GM12872 (cell line): ENCODE results near the gene RABGAP1L.

Source experiments
- CTCF ChIP-seq: IDR thresholded peaks from 3 replicates; pipeline ENCODE4 v1.5.1; 2011; ENCODE audit warnings: low read depth, mild to moderate bottlenecking, low read length, moderate library complexity; ENCODE audit not compliant: insufficient read depth

The RABGAP1L gene

GRCh38 chr1:174150499-174150898, 8.8 kb upstream of the RABGAP1L start:
- no peak for TF ChIP-seq CTCF

DNA sequence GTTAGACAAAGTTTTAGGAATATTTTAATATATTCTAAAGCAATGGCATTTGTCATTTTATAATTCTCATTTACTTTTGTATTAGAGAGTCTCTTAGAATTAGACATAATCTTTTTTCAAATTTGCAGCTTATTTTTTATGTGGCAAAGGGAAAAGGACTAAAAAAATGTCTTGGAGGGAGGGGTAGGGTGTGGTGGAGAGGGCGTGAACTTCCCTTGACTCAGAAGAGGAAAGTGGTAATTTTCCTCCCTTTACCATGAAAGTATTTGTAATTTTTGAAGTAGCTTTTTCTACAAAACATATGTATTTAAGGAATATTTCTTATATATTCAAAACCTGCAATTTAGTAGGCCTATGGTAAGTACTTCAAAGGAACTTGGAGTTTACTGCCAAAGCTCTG, 6.9 kb upstream of the RABGAP1L start:
- no peak for TF ChIP-seq CTCF

- no peak for TF ChIP-seq CTCF
Observed at GRCh38 chr1:174153085-174153824, 6.1 kb upstream of the RABGAP1L start.

- TF ChIP-seq CTCF = no peak
Observed at GRCh38 chr1:174153825-174154107, 5.6 kb upstream of the RABGAP1L start.

- TF ChIP-seq CTCF = no peak
Observed at GRCh38 chr1:174156437-174156836, 2.9 kb upstream of the RABGAP1L start.

GRCh38 chr1:174157157-174157806, 2.0 kb upstream of the RABGAP1L start:
- no peak for TF ChIP-seq CTCF

GRCh38 chr1:174158767-174159251, 511 bp upstream of the RABGAP1L start:
- no peak for TF ChIP-seq CTCF
